K562 (cell line): ENCODE results near the gene CYTH4. TPM values are rescaled to one million over a fixed set of nuclear protein-coding genes. Genes with fewer than 3 reads are reported as not detected.
A peak's percentile ranks its signal among the peaks of the same experiment; 100 is the strongest.

Experiments
- ARID1B ChIP-seq: fragments of 450-650 bp; IDR thresholded peaks from 2 replicates; pipeline ENCODE4 v1.6.1; 2016; ENCODE audit warnings: antibody characterized with exemption, mild to moderate bottlenecking, inconsistent platforms
- BHLHE40 ChIP-seq: IDR thresholded peaks from 2 replicates; pipeline ENCODE4 v1.6.1; 2011; ENCODE audit warnings: low read length, improper control_type of control experiment
- GTF2E2 ChIP-seq: fragments of 200-800 bp; sonication (Bioruptor generic); IDR thresholded peaks from 2 replicates; pipeline ENCODE4 v1.6.1; 2016; ENCODE audit warnings: missing genetic modification characterization, missing compliant biosample characterization
- HDAC2 ChIP-seq: fragments of 450-650 bp; IDR thresholded peaks from 2 replicates; pipeline ENCODE4 v1.6.1; 2016; ENCODE audit warnings: mild to moderate bottlenecking
- HNRNPL ChIP-seq: fragments of 200-400 bp; formaldehyde crosslinking; IDR thresholded peaks from 2 replicates; pipeline ENCODE4 v1.6.1; 2017; ENCODE audit warnings: low read depth, mild to moderate bottlenecking, low read length
- MLLT1 ChIP-seq, 2 experiments: fragments of 450-650 bp; IDR thresholded peaks; 2 replicates each; pipeline ENCODE4 v1.6.1; 2016
- POLR2G ChIP-seq: fragments of 200-400 bp; formaldehyde crosslinking; IDR thresholded peaks from 2 replicates; pipeline ENCODE4 v1.6.1; 2017; ENCODE audit warnings: low read depth, mild to moderate bottlenecking, antibody characterized with exemption, low read length, moderate library complexity
- RBFOX2 ChIP-seq: fragments of 200-400 bp; formaldehyde crosslinking; IDR thresholded peaks from 2 replicates; pipeline ENCODE4 v1.6.1; 2017; ENCODE audit warnings: low read depth, mild to moderate bottlenecking, low read length, moderate library complexity
- TFAP4 ChIP-seq: sonication (generic); formaldehyde crosslinking; IDR thresholded peaks from 2 replicates; pipeline ENCODE4 v1.8.0; 2022; ENCODE audit warnings: missing genetic modification reagents, mild to moderate bottlenecking, moderate library complexity, borderline replicate concordance
- VEZF1 ChIP-seq: fragments of 200-800 bp; sonication (Bioruptor generic); IDR thresholded peaks from 2 replicates; pipeline ENCODE4 v1.6.1; 2017; ENCODE audit warnings: missing genetic modification characterization, missing compliant biosample characterization
- YY1 ChIP-seq, 3 experiments: IDR thresholded peaks; 2 replicates each; pipeline ENCODE4 v1.6.1; 2011; ENCODE audit warnings: low read length in 2 of 3, mild to moderate bottlenecking in 2 of 3, moderate library complexity in 2 of 3, borderline replicate concordance in 1 of 3, control low read depth in 1 of 3, low read depth in 1 of 3; ENCODE audit not compliant: insufficient read depth in 3 of 3, insufficient replicate concordance in 2 of 3, control insufficient read depth in 1 of 3, insufficient read length in 1 of 3; ENCODE audit errors: extremely low read depth in 1 of 3
- ZBTB40 ChIP-seq, 2 experiments: fragments of 450-650 bp in 1 of 2; sonication (generic) in 1 of 2; formaldehyde crosslinking in 1 of 2; IDR thresholded peaks; 2 replicates each; pipeline versions ENCODE4 v1.7.1 to v1.9.0; 2016 to 2022; ENCODE audit warnings: inconsistent platforms in 1 of 2, mild to moderate bottlenecking in 1 of 2, missing genetic modification reagents in 1 of 2
- polyA plus RNA-seq, 8 experiments: library from polyadenylated mRNA; depleted of rRNA in 4 of 8; stranded (reverse) in 5 of 8; unstranded in 3 of 8; fragments of >200 nt; fragmentation: Nextera tagmentation in 2 of 8; fragmentation: Illumina TruSeq in 1 of 8; extraction: Ambion mirVana in 2 of 8; extraction: Trizol in 1 of 8; gene quantifications; 2 replicates each; pipeline versions ENCODE4 v1.2.1 to v1.2.3, GENCODE V29; 2011 to 2014; ENCODE audit warnings: inconsistent platforms in 1 of 8, missing spikeins in 1 of 8
- total RNA-seq, 7 experiments: library from RNA; depleted of rRNA in 6 of 7; stranded (reverse); fragments of >200 nt in 6 of 7; fragmentation: Illumina TruSeq in 2 of 7; extraction: Trizol in 2 of 7; gene quantifications; 2 replicates each; pipeline versions ENCODE4 v1.2.1 to v1.2.3, GENCODE V29; 2011 to 2021; ENCODE audit warnings: low replicate concordance in 1 of 7

CYTH4 gene
- total and polyA plus RNA-seq, 9 of the 15 experiments (the other 6 are each of a cell fraction or from before 2014, with no cell fraction given): 0.03 to 2.0 (median 0.61) TPM; not detected in 1

GRCh38 chr22:37244114-37244921 is 38.0 kb upstream of the CYTH4 start, which contains the start of gene RAC2 (continued):
- TF ChIP-seq BHLHE40: peak; percentile 58
- peak; percentile 89 for TF ChIP-seq POLR2G
- TF ChIP-seq HNRNPL: no peak
- peak; percentile 84 for TF ChIP-seq ZBTB40 (IDR thresholded peaks at IDR 0.05)
- TF ChIP-seq ZBTB40 (CRISPR knock-in tag; IDR thresholded peaks at IDR 0.05): no peak
- peak; percentile 98 for TF ChIP-seq TFAP4 (CRISPR knock-in tag)
- TF ChIP-seq VEZF1 (CRISPR knock-in tag): peak; percentile 60
- 0 out of 2 replicates have a peak, but pooled peaks have one; percentile 10 for TF ChIP-seq ARID1B
- peak; percentile 90 for TF ChIP-seq RBFOX2
- peak in 1 of 2 experiments; percentile 85; a peak in 2 of 4 replicates for TF ChIP-seq MLLT1 (IDR thresholded peaks at IDR 0.05)
- peak; percentile 54; the same call in 1 of the 2 replicates for TF ChIP-seq HDAC2
- peak in 2 of 3 experiments; percentile 18 to 34 for TF ChIP-seq YY1 (IDR thresholded peaks at IDR 0.05; ENCODE audit: borderline replicate concordance in 1 of 3, control insufficient read depth in 1 of 3, extremely low read depth in 1 of 3, insufficient read depth in 3 of 3, insufficient read length in 1 of 3, insufficient replicate concordance in 2 of 3, low read depth in 1 of 3, low read length in 2 of 3)
- no peak for TF ChIP-seq GTF2E2 (tag)
